VCaP (cell line): ENCODE data around the gene OSBPL5.

Experiments
- H3K27ac ChIP-seq: fragments of 450-650 bp; 2 replicates; pipeline ENCODE4 v1.5.1; 2017
- TF ChIP-seq, protein P1 (sequence below): fragments of 450-650 bp; conservative IDR thresholded peaks from 2 replicates; pipeline ENCODE4 v1.5.1; 2017; ENCODE audit warnings: mild to moderate bottlenecking, moderate library complexity

OSBPL5 gene

DNA sequence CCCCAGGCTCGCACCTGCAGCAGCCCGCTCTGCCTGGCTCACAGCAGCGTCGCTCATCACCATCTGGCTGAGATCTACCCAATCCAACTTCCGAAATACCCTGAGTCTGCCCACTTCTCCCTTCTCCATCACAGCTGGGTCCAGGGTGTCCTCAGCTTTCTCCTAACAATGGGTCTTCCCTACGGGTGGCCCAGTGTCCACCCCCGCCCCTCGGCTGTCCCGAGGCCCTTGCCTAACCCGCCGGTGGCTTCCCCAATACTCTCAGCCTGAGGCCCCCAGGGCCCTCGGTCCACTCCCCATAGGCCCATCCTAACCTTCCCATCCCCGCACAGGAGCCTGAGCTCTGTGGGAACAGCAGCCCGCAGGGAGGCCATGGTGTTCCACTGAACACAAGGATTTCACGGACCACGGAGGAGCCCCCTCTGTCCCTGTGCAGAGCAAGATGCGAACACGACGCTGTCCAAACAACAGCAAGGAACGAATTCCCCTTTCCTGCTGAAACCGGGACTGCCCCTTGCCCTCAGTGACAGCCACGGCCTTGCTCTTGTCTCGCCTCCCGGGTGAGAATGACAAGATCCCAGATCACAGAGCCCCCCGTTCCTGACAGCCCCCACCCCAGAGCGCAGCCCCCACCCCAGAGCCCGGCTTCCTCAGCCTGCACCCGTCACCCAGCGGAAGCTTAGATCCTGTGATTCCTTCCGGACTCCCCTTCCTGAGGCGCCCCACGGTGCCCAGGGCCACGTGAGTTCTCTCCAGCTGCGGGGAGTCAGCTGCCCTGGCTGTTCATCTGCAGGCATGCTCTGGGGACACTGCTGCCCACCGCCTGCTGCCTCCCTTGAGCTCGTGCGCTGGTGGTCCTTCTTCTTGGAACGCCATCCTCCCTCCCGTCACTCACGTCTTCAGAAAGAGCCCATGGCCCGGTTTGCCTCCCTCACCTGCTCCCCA is 59.0 kb downstream of the OSBPL5 start:
- TF ChIP-seq, protein P1, sequence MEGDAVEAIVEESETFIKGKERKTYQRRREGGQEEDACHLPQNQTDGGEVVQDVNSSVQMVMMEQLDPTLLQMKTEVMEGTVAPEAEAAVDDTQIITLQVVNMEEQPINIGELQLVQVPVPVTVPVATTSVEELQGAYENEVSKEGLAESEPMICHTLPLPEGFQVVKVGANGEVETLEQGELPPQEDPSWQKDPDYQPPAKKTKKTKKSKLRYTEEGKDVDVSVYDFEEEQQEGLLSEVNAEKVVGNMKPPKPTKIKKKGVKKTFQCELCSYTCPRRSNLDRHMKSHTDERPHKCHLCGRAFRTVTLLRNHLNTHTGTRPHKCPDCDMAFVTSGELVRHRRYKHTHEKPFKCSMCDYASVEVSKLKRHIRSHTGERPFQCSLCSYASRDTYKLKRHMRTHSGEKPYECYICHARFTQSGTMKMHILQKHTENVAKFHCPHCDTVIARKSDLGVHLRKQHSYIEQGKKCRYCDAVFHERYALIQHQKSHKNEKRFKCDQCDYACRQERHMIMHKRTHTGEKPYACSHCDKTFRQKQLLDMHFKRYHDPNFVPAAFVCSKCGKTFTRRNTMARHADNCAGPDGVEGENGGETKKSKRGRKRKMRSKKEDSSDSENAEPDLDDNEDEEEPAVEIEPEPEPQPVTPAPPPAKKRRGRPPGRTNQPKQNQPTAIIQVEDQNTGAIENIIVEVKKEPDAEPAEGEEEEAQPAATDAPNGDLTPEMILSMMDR: no peak
- H3K27ac ChIP-seq: no peak overlapping the region

DNA sequence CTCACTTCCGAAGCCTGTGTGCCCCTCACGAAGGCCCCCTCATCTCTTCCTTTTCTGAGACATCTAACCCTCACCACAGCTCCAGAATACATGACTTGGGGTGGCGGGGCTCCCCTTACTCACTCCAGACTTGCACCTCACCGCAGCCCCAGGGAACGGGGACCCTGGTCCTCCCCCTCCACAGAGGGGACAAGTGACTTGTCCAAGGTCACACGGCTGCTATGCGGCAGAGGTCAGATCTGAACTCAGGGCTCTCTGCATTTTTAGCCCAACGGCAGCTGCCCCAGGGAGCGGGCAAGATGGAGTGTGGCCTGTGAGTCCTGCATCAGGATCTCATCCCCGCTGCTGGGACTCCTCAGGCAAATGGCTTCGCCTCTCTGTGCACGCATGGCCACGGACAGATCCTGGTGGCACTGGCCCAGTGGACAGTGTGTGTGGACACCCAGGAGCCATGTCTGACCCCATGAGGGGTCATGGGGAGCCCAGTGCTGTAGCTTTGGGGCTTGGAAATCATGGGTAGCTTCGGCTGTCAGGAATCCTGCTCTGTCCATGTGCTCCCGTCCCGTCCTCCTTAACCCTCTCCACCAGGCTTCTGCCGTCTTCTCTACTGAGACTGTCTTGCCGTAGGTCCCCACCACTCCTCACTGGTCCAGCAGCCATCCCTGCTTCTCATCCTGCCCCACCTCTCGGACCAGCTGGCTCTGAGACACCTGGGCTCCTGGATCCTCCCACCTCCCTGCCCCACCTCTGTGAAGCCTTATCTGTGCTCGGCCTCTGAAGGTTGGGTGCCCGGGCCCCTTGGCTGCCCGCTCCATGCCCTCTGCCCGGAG is 59.9 kb downstream of the OSBPL5 start:
- no peak overlapping the region for H3K27ac ChIP-seq
- TF ChIP-seq, protein P1: no peak

DNA sequence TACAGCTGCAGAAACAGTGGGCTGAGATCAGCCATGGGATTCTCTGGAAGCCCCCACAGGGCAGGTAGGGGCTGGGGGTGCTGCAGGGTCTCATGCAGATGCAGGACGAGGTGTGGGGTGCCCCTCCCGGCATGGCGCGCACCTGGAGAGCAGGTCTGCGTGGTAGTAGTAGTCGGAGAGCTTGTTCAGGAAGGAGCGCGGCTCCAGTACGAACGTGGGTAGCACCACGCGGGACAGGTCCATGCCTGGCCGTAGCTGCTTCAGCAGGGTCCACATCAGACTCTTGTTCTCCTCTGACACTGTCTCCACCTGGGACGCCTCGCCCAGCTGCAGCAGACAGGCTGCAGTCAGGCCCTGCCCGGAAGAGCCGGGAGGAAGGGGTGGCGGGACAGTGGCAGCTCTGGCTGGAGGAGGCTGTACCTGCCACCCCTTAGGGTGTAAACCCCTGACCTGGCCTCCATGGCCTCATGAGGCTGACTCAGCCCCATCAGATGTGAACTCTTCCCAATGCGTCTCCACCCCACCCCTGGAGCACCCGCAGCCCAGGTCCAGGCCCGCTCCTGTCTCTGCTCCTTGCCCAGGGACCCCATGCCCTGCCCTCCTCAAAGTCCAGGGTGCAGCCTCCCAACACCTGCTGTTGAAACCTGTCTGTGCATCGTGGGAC is 60.9 kb downstream of the OSBPL5 start:
- TF ChIP-seq, protein P1: no peak
- H3K27ac ChIP-seq: no peak overlapping the region

DNA sequence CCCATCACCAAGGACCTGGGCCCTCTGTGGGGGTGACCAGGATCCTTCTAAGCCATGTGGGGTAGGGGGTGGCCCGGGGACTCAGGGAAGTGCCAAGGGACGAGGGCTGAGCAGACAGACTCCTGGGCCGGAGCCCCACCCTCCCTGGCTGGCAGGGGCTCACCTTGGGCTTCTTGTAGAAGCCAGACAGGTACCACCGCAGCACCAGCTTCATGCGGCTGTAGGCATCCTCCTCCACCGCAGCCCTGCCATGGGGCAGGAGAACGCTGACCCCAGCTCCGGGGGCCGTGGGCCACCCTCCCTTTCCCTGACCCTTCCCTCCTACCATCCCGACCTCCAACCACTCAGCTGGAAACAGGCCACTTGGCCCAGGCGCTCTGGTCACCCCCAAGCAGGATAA is 62.0 kb downstream of the OSBPL5 start:
- no peak overlapping the region for H3K27ac ChIP-seq
- TF ChIP-seq, protein P1: no peak

DNA sequence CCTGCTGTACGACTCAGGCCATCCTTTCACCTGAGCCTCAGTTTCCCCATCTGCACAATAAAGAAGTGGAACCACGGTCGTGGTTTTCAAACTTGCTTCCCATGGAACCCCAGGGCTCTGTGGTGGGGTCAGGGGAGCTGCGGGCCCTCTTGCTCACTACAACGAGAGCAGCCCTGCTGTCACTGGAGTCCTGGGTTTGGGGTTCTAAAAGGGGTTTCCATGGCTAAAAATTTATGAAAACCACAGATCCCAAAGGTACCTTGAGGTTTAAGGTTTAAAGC is 62.5 kb downstream of the OSBPL5 start:
- TF ChIP-seq, protein P1: no peak
- no peak overlapping the region for H3K27ac ChIP-seq

DNA sequence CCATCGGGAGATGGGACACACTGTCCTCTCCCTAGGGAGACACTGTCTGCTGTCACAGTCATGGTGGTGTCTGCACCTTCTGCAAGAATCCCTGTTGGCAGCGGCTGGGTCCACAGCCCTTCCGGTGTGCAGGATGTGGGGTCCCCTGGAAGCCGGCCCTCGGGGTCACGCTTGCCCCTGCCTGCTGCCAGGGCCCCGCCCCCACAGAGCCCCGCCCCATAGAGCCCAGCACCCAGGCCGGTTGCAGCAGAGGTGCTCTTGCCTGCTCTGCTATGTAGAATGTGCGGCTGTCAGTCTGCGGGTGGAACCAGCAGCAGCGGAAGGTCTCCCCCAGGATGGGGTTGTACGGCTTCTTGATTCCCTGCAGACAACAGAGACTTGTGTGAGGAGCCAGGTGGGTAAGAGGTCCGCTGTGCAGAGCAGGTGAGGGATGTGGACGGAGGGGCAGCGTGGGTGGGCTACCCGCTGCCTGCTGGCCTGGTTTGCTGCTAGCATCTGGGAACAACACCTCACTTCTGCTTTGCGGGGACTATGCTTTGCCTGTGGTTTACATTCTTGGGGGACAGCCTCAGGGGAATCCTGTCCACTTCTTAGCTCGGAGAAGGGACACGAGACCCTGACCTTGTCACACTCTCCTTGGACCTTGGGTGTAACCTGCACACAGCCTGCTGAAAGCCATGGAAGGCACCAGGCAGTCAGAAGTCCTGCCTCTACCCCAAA is 63.0 kb downstream of the OSBPL5 start:
- H3K27ac ChIP-seq: no peak overlapping the region
- TF ChIP-seq, protein P1: no peak
